H9 (cell line): ENCODE data around the gene MRPS6. TPM values are rescaled to one million over a fixed set of nuclear protein-coding genes. Genes with fewer than 3 reads are reported as not detected.

Experiments used
- DNase-seq: peaks from one replicate; pipeline ENCODE4 v3.0.0-alpha.2; 2017
- H2AFZ ChIP-seq: one replicate; pipeline ENCODE4 v1.6.1; 2013; ENCODE audit warnings: mild to moderate bottlenecking, low read length, control low read depth, moderate library complexity
- H2AK5ac ChIP-seq: 2 replicates; pipeline ENCODE4 v1.6.1; 2013; ENCODE audit warnings: low read length, control low read depth, mixed read lengths; ENCODE audit not compliant: insufficient read length
- H2BK120ac ChIP-seq: one replicate; pipeline ENCODE4 v1.6.1; 2013; ENCODE audit warnings: low read depth, mild to moderate bottlenecking, low read length, control low read depth, inconsistent platforms; ENCODE audit not compliant: poor library complexity, severe bottlenecking
- H2BK12ac ChIP-seq: 2 replicates; pipeline ENCODE4 v1.6.1; 2013; ENCODE audit warnings: low read length, control low read depth, mixed read lengths, low read depth; ENCODE audit not compliant: insufficient read length
- H2BK15ac ChIP-seq: 2 replicates; pipeline ENCODE4 v1.6.1; 2013; ENCODE audit warnings: low read depth, low read length, control low read depth
- H2BK20ac ChIP-seq: one replicate; pipeline ENCODE4 v1.6.1; 2013; ENCODE audit warnings: low read depth, mild to moderate bottlenecking, low read length, control low read depth, inconsistent platforms; ENCODE audit not compliant: poor library complexity, severe bottlenecking
- H2BK5ac ChIP-seq: 2 replicates; pipeline ENCODE4 v1.6.1; 2013; ENCODE audit warnings: low read length, control low read depth, mixed read lengths; ENCODE audit not compliant: insufficient read length
- H3K14ac ChIP-seq: 2 replicates; pipeline ENCODE4 v1.6.1; 2013; ENCODE audit warnings: low read length, control low read depth; ENCODE audit not compliant: insufficient read depth
- H3K18ac ChIP-seq: 2 replicates; pipeline ENCODE4 v1.6.1; 2013; ENCODE audit warnings: low read depth, mild to moderate bottlenecking, mixed read lengths, low read length, control low read depth; ENCODE audit not compliant: insufficient read length
- H3K23ac ChIP-seq: 2 replicates; pipeline ENCODE4 v1.6.1; 2013; ENCODE audit warnings: low read length, control low read depth, mixed read lengths, low read depth; ENCODE audit not compliant: insufficient read length
- H3K23me2 ChIP-seq: 2 replicates; pipeline ENCODE4 v1.6.1; 2013; ENCODE audit warnings: low read depth, mild to moderate bottlenecking, mixed read lengths, low read length, control low read depth; ENCODE audit not compliant: insufficient read length, poor library complexity, severe bottlenecking
- H3K27ac ChIP-seq: 2 replicates; pipeline ENCODE4 v1.5.1; 2013; ENCODE audit warnings: low read length, control low read depth, mixed read lengths, low read depth; ENCODE audit not compliant: insufficient read length
- H3K27me3 ChIP-seq: 2 replicates; pipeline ENCODE4 v1.6.1; 2013; ENCODE audit warnings: low read length, control low read depth, inconsistent platforms; ENCODE audit not compliant: insufficient read depth
- H3K4ac ChIP-seq: 2 replicates; pipeline ENCODE4 v1.6.1; 2013; ENCODE audit warnings: low read depth, mild to moderate bottlenecking, control low read depth, inconsistent platforms, low read length, moderate library complexity
- H3K4me1 ChIP-seq: 2 replicates; pipeline ENCODE4 v1.6.1; 2013; ENCODE audit warnings: low read length, control low read depth, inconsistent platforms; ENCODE audit not compliant: insufficient read depth
- H3K4me2 ChIP-seq: 2 replicates; pipeline ENCODE4 v1.6.1; 2013; ENCODE audit warnings: low read length, control low read depth, mixed read lengths; ENCODE audit not compliant: insufficient read length, insufficient read depth
- H3K56ac ChIP-seq: 2 replicates; pipeline ENCODE4 v1.6.1; 2013; ENCODE audit warnings: low read depth, mild to moderate bottlenecking, mixed read lengths, low read length, control low read depth; ENCODE audit not compliant: insufficient read length
- H3K79me1 ChIP-seq: 2 replicates; pipeline ENCODE4 v1.6.1; 2013; ENCODE audit warnings: low read depth, mild to moderate bottlenecking, moderate library complexity, low read length, control low read depth, inconsistent platforms; ENCODE audit not compliant: insufficient read depth, poor library complexity, severe bottlenecking
- H3K79me2 ChIP-seq: 2 replicates; pipeline ENCODE4 v1.6.1; 2013; ENCODE audit warnings: low read length, control low read depth, inconsistent platforms; ENCODE audit not compliant: insufficient read depth
- H3K9ac ChIP-seq: 2 replicates; pipeline ENCODE4 v1.6.1; 2013; ENCODE audit warnings: low read length, control low read depth, mixed read lengths; ENCODE audit not compliant: insufficient read length; ENCODE audit errors: extremely low read depth
- H3K9me3 ChIP-seq: one replicate; pipeline ENCODE4 v1.6.1; 2013; ENCODE audit warnings: low read depth, low read length, inconsistent platforms; ENCODE audit not compliant: control insufficient read depth
- H3T11ph ChIP-seq: one replicate; pipeline ENCODE4 v1.6.1; 2013; ENCODE audit warnings: mild to moderate bottlenecking, low read length, control low read depth, inconsistent platforms
- H4K20me1 ChIP-seq: one replicate; pipeline ENCODE4 v1.6.1; 2013; ENCODE audit not compliant: control insufficient read depth, insufficient read length, insufficient read depth
- H4K5ac ChIP-seq: 2 replicates; pipeline ENCODE4 v1.6.1; 2013; ENCODE audit warnings: low read depth, mild to moderate bottlenecking, mixed read lengths, low read length, control low read depth; ENCODE audit not compliant: insufficient read length
- H4K8ac ChIP-seq: replicated peaks from 2 replicates; pipeline ENCODE4 v1.6.1; 2013; ENCODE audit warnings: low read length, control low read depth, mixed read lengths, low read depth; ENCODE audit not compliant: insufficient read length
- H4K91ac ChIP-seq: 2 replicates; pipeline ENCODE4 v1.6.1; 2013; ENCODE audit warnings: low read depth, mild to moderate bottlenecking, moderate library complexity, mixed read lengths, low read length, control low read depth; ENCODE audit not compliant: insufficient read length
- H3K27ac Mint-ChIP-seq, 3 experiments: 2 replicates in 2 of 3; 3 replicates in 1 of 3; pipeline ENCODE4 v1.8.0; 2020 to 2021; ENCODE audit warnings: mixed read lengths in 3 of 3, mild to moderate bottlenecking in 1 of 3, moderate library complexity in 1 of 3
- H3K27me3 Mint-ChIP-seq: 2 replicates; pipeline ENCODE4 v1.8.0; 2021; ENCODE audit warnings: low read depth, mild to moderate bottlenecking, moderate library complexity, mixed read lengths
- H3K36me3 Mint-ChIP-seq, 3 experiments: 2 replicates in 2 of 3; 3 replicates in 1 of 3; pipeline ENCODE4 v1.8.0; 2020 to 2021; ENCODE audit warnings: low read depth in 3 of 3, mixed read lengths in 3 of 3; ENCODE audit not compliant: insufficient read depth in 1 of 3
- H3K4me1 Mint-ChIP-seq, 2 experiments: 2 replicates each; pipeline ENCODE4 v1.8.0; 2020; ENCODE audit warnings: mixed read lengths in 2 of 2
- H3K4me3 Mint-ChIP-seq, 2 experiments: 2 replicates in 1 of 2; 3 replicates in 1 of 2; pipeline ENCODE4 v1.8.0; 2020 to 2021; ENCODE audit warnings: mild to moderate bottlenecking in 2 of 2, mixed read lengths in 2 of 2, moderate library complexity in 1 of 2
- H3K9me3 Mint-ChIP-seq, 2 experiments: 2 replicates in 1 of 2; 3 replicates in 1 of 2; pipeline ENCODE4 v1.8.0; 2020; ENCODE audit warnings: mild to moderate bottlenecking in 2 of 2, mixed read lengths in 2 of 2, moderate library complexity in 1 of 2
- CTCF ChIP-seq: fragments of 200-600 bp; sonication (generic); conservative IDR thresholded peaks from 3 replicates; pipeline ENCODE4 v1.8.0; 2021; ENCODE audit warnings: antibody characterized with exemption, mild to moderate bottlenecking
- WGBS: extraction: QIAGEN DNeasy Blood & Tissue Kit; methylation state at CpG from one replicate; pipeline ENCODE4 v1.1.7; 2013; ENCODE audit warnings: missing lambda C conversion rate, low lambda C conversion rate, mixed read lengths; ENCODE audit not compliant: insufficient read length; ENCODE audit errors: extremely low coverage; 5-methylcytosine and 5-hydroxymethylcytosine counted together
- total RNA-seq: library from RNA; stranded (reverse); gene quantifications from 2 replicates; pipeline ENCODE4 v1.2.1, GENCODE V29; 2021

The MRPS6 gene
- total RNA-seq, 1 experiment from 2014 or later: 83.2 TPM

GRCh38 chr21:34176448-34176847 lies 103.1 kb downstream of the MRPS6 start:
- Histone ChIP-seq H2BK12ac (no peak overlapping the region), H3K56ac (no peak overlapping the region), H3T11ph (no peak overlapping the region), H3K79me2 (no peaks in the 10 kb centered on the region), H3K14ac (no peak overlapping the region), H2BK15ac (no peak overlapping the region), H4K8ac (no peak overlapping the region), H2BK120ac (no peak overlapping the region), H2AFZ (no peak overlapping the region), H2BK5ac (no peak overlapping the region), H3K27ac (no peak overlapping the region), H3K4ac (no peak overlapping the region), H3K9ac (no peak overlapping the region), H4K20me1 (no peaks in the 10 kb centered on the region), H3K23me2 (no peaks in the 10 kb centered on the region), H4K5ac (no peak overlapping the region), H3K18ac (no peak overlapping the region), H3K4me2 (no peak overlapping the region), H2BK20ac (no peak overlapping the region), H3K4me1 (peaks cover 11% of the 10 kb centered on the region; the same call in 1 of the 2 replicates), H3K79me1 (no peaks in the 10 kb centered on the region), H2AK5ac (no peak overlapping the region), H3K27me3 (peaks cover 3% of the 10 kb centered on the region; the same call in 1 of the 2 replicates), H4K91ac (no peak overlapping the region), H3K23ac (no peak overlapping the region), H3K9me3 (no peaks in the 10 kb centered on the region)
- H3K4me1 Mint-ChIP-seq: peaks cover 33 to 36% of the 10 kb centered on the region in 2 experiments
- WGBS: no CpG with 5 or more reads among the region's 1 CpG
- peaks cover 20 to 21% of the 10 kb centered on the region in 2 experiments for H3K9me3 Mint-ChIP-seq
- DNase-seq: no peak
- no peak overlapping the region for H3K27ac Mint-ChIP-seq
- no peak overlapping the region for H3K4me3 Mint-ChIP-seq
- TF ChIP-seq CTCF: no peak
- H3K27me3 Mint-ChIP-seq: peaks cover 31% of the 10 kb centered on the region
- peaks cover 0 to 20% (median 18%) of the 10 kb centered on the region in 3 experiments; a peak in 6 of 7 replicates for H3K36me3 Mint-ChIP-seq
